Fibroblast of villous mesenchyme (primary cell): Measurements from ENCODE around the gene APBB2. TPM values are rescaled to one million over a fixed set of nuclear protein-coding genes. Genes with fewer than 3 reads are reported as not detected.

Experiments
- DNase-seq: peaks from one replicate; pipeline ENCODE4 v3.0.0-alpha.2; 2010; ENCODE audit warnings: low read depth
- H3K4me3 ChIP-seq: 2 replicates; pipeline ENCODE4 v1.5.1; 2011; ENCODE audit warnings: low read depth, mild to moderate bottlenecking, low read length
- CTCF ChIP-seq: IDR thresholded peaks from 2 replicates; pipeline ENCODE4 v1.5.1; 2012; ENCODE audit warnings: low read depth, mild to moderate bottlenecking, low read length; ENCODE audit not compliant: insufficient read depth
- total RNA-seq: library from RNA; depleted of rRNA; stranded (reverse); fragments of >200 nt; gene quantifications from 2 replicates; pipeline ENCODE4 v1.2.3, GENCODE V29; 2012

Gene APBB2
- total RNA-seq, 1 donor: 133 TPM

- no peak overlapping the region for H3K4me3 ChIP-seq
- no peak for TF ChIP-seq CTCF
- peak; percentile 44 for DNase-seq
These were observed 230.3 kb downstream of the APBB2 start for GRCh38 chr4:40984051-40984450.

GRCh38 chr4:40980318-40980883, 233.9 kb downstream of the APBB2 start:
- H3K4me3 ChIP-seq: no peak overlapping the region
- no peak for DNase-seq
- TF ChIP-seq CTCF: peak; percentile 60

GRCh38 chr4:40978548-40978947, 235.8 kb downstream of the APBB2 start:
- no peak for DNase-seq
- no peak overlapping the region for H3K4me3 ChIP-seq
- TF ChIP-seq CTCF: no peak

GRCh38 chr4:40976343-40976742, 238.0 kb downstream of the APBB2 start:
- TF ChIP-seq CTCF: peak; percentile 69
- no peak overlapping the region for H3K4me3 ChIP-seq
- DNase-seq: peak; percentile 90

GRCh38 chr4:40972722-40973121, 241.6 kb downstream of the APBB2 start:
- no peak for TF ChIP-seq CTCF
- no peak for DNase-seq
- H3K4me3 ChIP-seq: no peak overlapping the region

GRCh38 chr4:40971338-40971737, 243.0 kb downstream of the APBB2 start:
- no peak overlapping the region for H3K4me3 ChIP-seq
- DNase-seq: peak; percentile 60
- no peak for TF ChIP-seq CTCF

GRCh38 chr4:40969501-40969900, 244.8 kb downstream of the APBB2 start:
- no peak overlapping the region for H3K4me3 ChIP-seq
- no peak for TF ChIP-seq CTCF
- no peak for DNase-seq
